Gastroesophageal sphincter (tissue), 3 donors: ENCODE data around the gene SIAH2.

Experiments used
- CTCF ChIP-seq, 4 experiments: fragments of 200-600 bp in 2 of 4; fragments of 450-650 bp in 2 of 4; sonication (generic) in 1 of 4; IDR thresholded peaks; one replicate each; pipeline ENCODE4 v1.5.1; 2017 to 2019; ENCODE audit warnings: antibody characterized with exemption in 4 of 4, mild to moderate bottlenecking in 2 of 4, moderate library complexity in 2 of 4
- EP300 ChIP-seq: sonication (generic); formaldehyde crosslinking; IDR thresholded peaks from one replicate; pipeline ENCODE4 v1.6.1; 2017; ENCODE audit warnings: antibody characterized with exemption, mild to moderate bottlenecking
- POLR2A ChIP-seq, 2 donors: fragments of 450-650 bp; IDR thresholded peaks; one replicate each; pipeline ENCODE4 v1.6.1; 2017; ENCODE audit warnings: antibody characterized with exemption in 2 of 2, mild to moderate bottlenecking in 2 of 2, moderate library complexity in 1 of 2
- POLR2AphosphoS5 ChIP-seq: sonication (generic); formaldehyde crosslinking; IDR thresholded peaks from one replicate; pipeline ENCODE4 v1.6.1; 2017; ENCODE audit warnings: antibody characterized with exemption

- TF ChIP-seq CTCF (IDR thresholded peaks at IDR 0.05) = no peak
- no peak for TF ChIP-seq POLR2A (IDR thresholded peaks at IDR 0.05)
- TF ChIP-seq POLR2AphosphoS5 = no peak
- no peak for TF ChIP-seq EP300
Measured at GRCh38 chr3:150722267-150722666, 40.7 kb downstream of the SIAH2 start.
